RPMI7951 (cell line): ENCODE data around the gene DDX54. TPM values are rescaled to one million over a fixed set of nuclear protein-coding genes. Genes with fewer than 3 reads are reported as not detected.
A peak's percentile ranks its signal among the peaks of the same experiment; 100 is the strongest.

Experiments
- DNase-seq: peaks from one replicate; pipeline ENCODE4 v3.0.0-alpha.2; 2012; ENCODE audit warnings: low read depth
- total RNA-seq: library from RNA; depleted of rRNA; stranded (reverse); fragments of >200 nt; shearing (Covaris generic); gene quantifications from 2 replicates; pipeline ENCODE4 v1.2.3, GENCODE V29; 2014; rRNA removed

The DDX54 gene
- total RNA-seq = 17.2 and 20.7 TPM in 2 replicates

- peak; percentile 68 for DNase-seq
Measured at GRCh38 chr12:113185180-113186032, at the start of gene DDX54, which contains the start of gene RITA1. TSS of gene DDX54 (minus strand) at chr12:113185478. CDS start at chr12:113185451, 27 bp downstream. TSS of gene RITA1 (plus strand) at chr12:113185721. CDS start at chr12:113186747, 1,026 bp downstream.

GRCh38 chr12:113234483-113234882, 49.2 kb upstream of the DDX54 start:
- DNase-seq = no peak

GRCh38 chr12:113233967-113234366, 48.7 kb upstream of the DDX54 start:
- no peak for DNase-seq

- DNase-seq = no peak
Measured at GRCh38 chr12:113232840-113233585, 47.7 kb upstream of the DDX54 start.

GRCh38 chr12:113232089-113232839, 47.0 kb upstream of the DDX54 start:
- DNase-seq = no peak

GRCh38 chr12:113231235-113232088, 46.2 kb upstream of the DDX54 start:
- DNase-seq = peak; percentile 64

GRCh38 chr12:113230315-113231234, 45.3 kb upstream of the DDX54 start:
- DNase-seq = peak; percentile 74

GRCh38 chr12:113228394-113229028, 43.2 kb upstream of the DDX54 start:
- no peak for DNase-seq

- DNase-seq = no peak
Measured at GRCh38 chr12:113227686-113228391, 42.6 kb upstream of the DDX54 start.

- DNase-seq = no peak
Measured at GRCh38 chr12:113226696-113227568, 41.7 kb upstream of the DDX54 start.

GRCh38 chr12:113224955-113225354, 39.7 kb upstream of the DDX54 start:
- DNase-seq = no peak

- peak; percentile 91 for DNase-seq
Measured at GRCh38 chr12:113222730-113223531, 37.7 kb upstream of the DDX54 start.

GRCh38 chr12:113221997-113222729, 36.9 kb upstream of the DDX54 start:
- DNase-seq = no peak

GRCh38 chr12:113221181-113221996, 36.1 kb upstream of the DDX54 start, which contains the start of gene TPCN1:
TSS of gene TPCN1 (plus strand) at chr12:113221464. CDS start at chr12:113226853, 5,389 bp downstream.
- peak; percentile 100 for DNase-seq

GRCh38 chr12:113220593-113221180, 35.4 kb upstream of the DDX54 start:
- no peak for DNase-seq
